ENCODE results near the gene VPS54.

VPS54 gene

GRCh38 chr2:63882395-63883105, 136.7 kb downstream of the VPS54 start:
- H3K4me1 ChIP-seq (ENCODE audit: control insufficient read depth, insufficient read depth, low read length) = no peaks in the 10 kb centered on the region
- peaks cover 9% of the 10 kb centered on the region for H3K36me3 ChIP-seq (ENCODE audit: control insufficient read depth, insufficient read depth, low read length)
- H3K9ac ChIP-seq (ENCODE audit: low read length) = no peak overlapping the region
- no peak overlapping the region for H3K4me3 ChIP-seq (ENCODE audit: low read length)
- H3K27ac ChIP-seq (ENCODE audit: low read depth, low read length) = no peak overlapping the region
- H3K27me3 ChIP-seq (ENCODE audit: control insufficient read depth, insufficient read depth, low read length) = no peaks in the 10 kb centered on the region

DNA sequence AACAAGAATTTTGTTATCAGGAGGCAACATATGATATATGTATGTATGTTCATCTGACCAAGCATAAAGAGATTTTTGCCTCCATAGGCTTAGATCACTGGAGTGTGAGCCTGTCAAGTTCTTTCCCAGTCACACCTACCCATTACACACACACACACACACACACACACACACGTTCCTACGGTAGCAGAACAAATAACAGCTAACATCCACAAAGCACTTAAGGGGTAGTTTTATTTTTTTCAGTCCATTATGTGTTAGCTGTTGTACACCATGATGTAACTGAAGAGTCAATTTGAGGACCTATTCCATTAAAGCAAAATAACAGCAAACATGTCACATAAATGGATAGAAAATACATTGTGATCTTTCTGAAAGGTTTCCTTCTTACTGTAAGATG, 138.0 kb downstream of the VPS54 start:
- peaks cover 3% of the 10 kb centered on the region for H3K36me3 ChIP-seq (ENCODE audit: control insufficient read depth, insufficient read depth, low read length)
- no peaks in the 10 kb centered on the region for H3K4me1 ChIP-seq (ENCODE audit: control insufficient read depth, insufficient read depth, low read length)

GRCh38 chr2:63880625-63881024, 138.6 kb downstream of the VPS54 start:
- H3K9ac ChIP-seq (ENCODE audit: low read length) = no peak overlapping the region
- H3K4me1 ChIP-seq (ENCODE audit: control insufficient read depth, insufficient read depth, low read length) = no peaks in the 10 kb centered on the region
- no peaks in the 10 kb centered on the region for H3K27me3 ChIP-seq (ENCODE audit: control insufficient read depth, insufficient read depth, low read length)
- H3K27ac ChIP-seq (ENCODE audit: low read depth, low read length) = no peak overlapping the region
- peaks cover 2% of the 10 kb centered on the region for H3K36me3 ChIP-seq (ENCODE audit: control insufficient read depth, insufficient read depth, low read length)
- no peak overlapping the region for H3K4me3 ChIP-seq (ENCODE audit: low read length)

More for the DNA sequence above, 138.0 kb downstream of the VPS54 start:
- no peak overlapping the region for H3K27ac ChIP-seq (ENCODE audit: low read depth, low read length)
- H3K4me3 ChIP-seq (ENCODE audit: low read length) = no peak overlapping the region
- H3K27me3 ChIP-seq (ENCODE audit: control insufficient read depth, insufficient read depth, low read length) = no peaks in the 10 kb centered on the region
- H3K9ac ChIP-seq (ENCODE audit: low read length) = no peak overlapping the region

DNA sequence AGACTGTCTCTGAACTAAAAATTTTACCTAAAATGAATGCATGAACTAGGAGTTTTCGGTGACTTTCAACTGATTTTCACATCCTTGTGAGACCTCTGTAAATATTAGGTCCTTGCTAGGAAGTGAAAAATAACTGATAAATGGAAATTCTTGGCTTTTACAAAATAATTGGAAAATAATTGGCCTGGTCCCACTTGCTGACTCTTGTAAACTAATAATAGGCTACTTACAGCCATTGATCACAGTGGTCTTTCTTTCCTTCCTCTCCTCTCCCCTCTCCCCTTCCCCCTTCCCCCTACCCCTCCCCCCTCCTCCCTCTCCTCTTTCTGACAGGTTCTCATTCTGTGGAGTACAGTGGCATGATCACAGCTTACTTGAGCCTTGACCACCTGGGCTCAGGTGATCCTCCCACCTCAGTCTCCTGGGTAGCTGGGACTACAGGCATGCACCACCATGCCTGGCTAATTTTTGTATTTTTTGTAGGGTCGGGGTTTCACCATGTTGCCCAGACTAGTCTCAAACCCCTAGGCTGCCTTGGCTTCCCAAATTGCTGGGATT, 139.3 kb downstream of the VPS54 start:
- H3K27ac ChIP-seq (ENCODE audit: low read depth, low read length) = no peak overlapping the region
- H3K4me3 ChIP-seq (ENCODE audit: low read length) = no peak overlapping the region
- H3K4me1 ChIP-seq (ENCODE audit: control insufficient read depth, insufficient read depth, low read length) = no peaks in the 10 kb centered on the region
- H3K36me3 ChIP-seq (ENCODE audit: control insufficient read depth, insufficient read depth, low read length) = no peaks in the 10 kb centered on the region
- H3K27me3 ChIP-seq (ENCODE audit: control insufficient read depth, insufficient read depth, low read length) = no peaks in the 10 kb centered on the region
- no peak overlapping the region for H3K9ac ChIP-seq (ENCODE audit: low read length)

DNA sequence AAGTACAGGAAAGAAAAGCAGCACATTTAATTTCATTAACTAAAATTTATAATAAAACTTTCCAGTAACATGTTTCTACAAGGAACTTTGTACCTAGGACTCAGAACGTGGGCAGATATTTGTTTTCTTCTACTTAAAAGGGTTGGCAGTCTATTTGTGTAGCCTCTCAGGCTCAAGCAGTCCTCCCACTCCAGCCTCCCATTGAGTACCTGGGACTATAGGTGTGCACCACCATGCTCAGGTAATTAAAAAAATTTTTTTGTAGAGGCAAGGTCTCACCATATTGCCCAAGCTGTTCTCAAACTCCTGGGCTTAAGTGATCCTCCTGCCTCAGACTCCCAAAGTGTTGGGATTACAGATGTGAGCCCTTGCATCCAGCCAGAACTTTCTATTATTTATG, 140.7 kb downstream of the VPS54 start:
- no peaks in the 10 kb centered on the region for H3K36me3 ChIP-seq (ENCODE audit: control insufficient read depth, insufficient read depth, low read length)
- no peaks in the 10 kb centered on the region for H3K4me1 ChIP-seq (ENCODE audit: control insufficient read depth, insufficient read depth, low read length)
- H3K9ac ChIP-seq (ENCODE audit: low read length) = no peak overlapping the region
- no peak overlapping the region for H3K4me3 ChIP-seq (ENCODE audit: low read length)
- H3K27ac ChIP-seq (ENCODE audit: low read depth, low read length) = no peak overlapping the region
- no peaks in the 10 kb centered on the region for H3K27me3 ChIP-seq (ENCODE audit: control insufficient read depth, insufficient read depth, low read length)

DNA sequence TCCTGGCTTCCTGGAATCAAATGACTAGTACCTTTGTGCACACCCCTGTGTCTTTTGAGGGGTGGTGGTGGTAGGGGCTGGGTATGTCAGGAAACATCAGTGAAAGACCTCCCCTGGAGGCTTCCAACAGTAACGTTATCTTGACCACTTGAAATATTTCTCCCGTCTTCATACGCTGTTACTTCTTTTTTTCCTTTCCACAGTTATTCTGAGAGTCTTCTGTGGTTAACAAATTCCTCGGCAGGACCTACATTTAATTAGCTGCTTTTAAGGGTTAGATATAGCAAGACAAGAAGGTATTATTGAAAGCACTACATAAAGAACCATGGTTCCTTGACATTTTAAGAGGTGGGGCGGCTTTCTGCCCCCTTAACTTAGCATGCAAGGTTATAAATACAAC, 142.9 kb downstream of the VPS54 start:
- Histone ChIP-seq H3K4me3 (ENCODE audit: low read length) (no peak overlapping the region), H3K27me3 (ENCODE audit: control insufficient read depth, insufficient read depth, low read length) (no peaks in the 10 kb centered on the region), H3K27ac (ENCODE audit: low read depth, low read length) (no peak overlapping the region), H3K36me3 (ENCODE audit: control insufficient read depth, insufficient read depth, low read length) (no peaks in the 10 kb centered on the region), H3K9ac (ENCODE audit: low read length) (no peak overlapping the region), H3K4me1 (ENCODE audit: control insufficient read depth, insufficient read depth, low read length) (no peaks in the 10 kb centered on the region)

- Histone ChIP-seq H3K27ac (ENCODE audit: low read depth, low read length) (no peak overlapping the region), H3K27me3 (ENCODE audit: control insufficient read depth, insufficient read depth, low read length) (no peaks in the 10 kb centered on the region), H3K4me3 (ENCODE audit: low read length) (no peak overlapping the region), H3K36me3 (ENCODE audit: control insufficient read depth, insufficient read depth, low read length) (no peaks in the 10 kb centered on the region), H3K9ac (ENCODE audit: low read length) (no peak overlapping the region), H3K4me1 (ENCODE audit: control insufficient read depth, insufficient read depth, low read length) (no peaks in the 10 kb centered on the region)
These were observed 143.5 kb downstream of the VPS54 start for GRCh38 chr2:63875559-63876245.

- no peaks in the 10 kb centered on the region for H3K4me1 ChIP-seq (ENCODE audit: control insufficient read depth, insufficient read depth, low read length)
These were observed 144.1 kb downstream of the VPS54 start for GRCh38 chr2:63875131-63875527.

GRCh38 chr2:63874204-63875130, 144.8 kb downstream of the VPS54 start:
- H3K36me3 ChIP-seq (ENCODE audit: control insufficient read depth, insufficient read depth, low read length) = no peaks in the 10 kb centered on the region
- no peaks in the 10 kb centered on the region for H3K27me3 ChIP-seq (ENCODE audit: control insufficient read depth, insufficient read depth, low read length)
- no peaks in the 10 kb centered on the region for H3K4me1 ChIP-seq (ENCODE audit: control insufficient read depth, insufficient read depth, low read length)
- H3K9ac ChIP-seq (ENCODE audit: low read length) = no peak overlapping the region
- H3K4me3 ChIP-seq (ENCODE audit: low read length) = no peak overlapping the region
- no peak overlapping the region for H3K27ac ChIP-seq (ENCODE audit: low read depth, low read length)

More at GRCh38 chr2:63875131-63875527, 144.1 kb downstream of the VPS54 start:
- Histone ChIP-seq H3K4me3 (ENCODE audit: low read length) (no peak overlapping the region), H3K9ac (ENCODE audit: low read length) (no peak overlapping the region), H3K27me3 (ENCODE audit: control insufficient read depth, insufficient read depth, low read length) (no peaks in the 10 kb centered on the region), H3K27ac (ENCODE audit: low read depth, low read length) (no peak overlapping the region), H3K36me3 (ENCODE audit: control insufficient read depth, insufficient read depth, low read length) (no peaks in the 10 kb centered on the region)

GRCh38 chr2:63872571-63873328, 146.5 kb downstream of the VPS54 start:
- no peak overlapping the region for H3K27ac ChIP-seq (ENCODE audit: low read depth, low read length)
- H3K4me1 ChIP-seq (ENCODE audit: control insufficient read depth, insufficient read depth, low read length) = no peaks in the 10 kb centered on the region
- no peak overlapping the region for H3K4me3 ChIP-seq (ENCODE audit: low read length)
- no peak overlapping the region for H3K9ac ChIP-seq (ENCODE audit: low read length)
- no peaks in the 10 kb centered on the region for H3K27me3 ChIP-seq (ENCODE audit: control insufficient read depth, insufficient read depth, low read length)
- H3K36me3 ChIP-seq (ENCODE audit: control insufficient read depth, insufficient read depth, low read length) = no peaks in the 10 kb centered on the region

GRCh38 chr2:63871864-63872263, 147.4 kb downstream of the VPS54 start:
- Histone ChIP-seq H3K36me3 (ENCODE audit: control insufficient read depth, insufficient read depth, low read length) (no peaks in the 10 kb centered on the region), H3K27ac (ENCODE audit: low read depth, low read length) (no peak overlapping the region), H3K9ac (ENCODE audit: low read length) (no peak overlapping the region), H3K4me3 (ENCODE audit: low read length) (no peak overlapping the region), H3K27me3 (ENCODE audit: control insufficient read depth, insufficient read depth, low read length) (no peaks in the 10 kb centered on the region), H3K4me1 (ENCODE audit: control insufficient read depth, insufficient read depth, low read length) (no peaks in the 10 kb centered on the region)

Data from rectal smooth muscle tissue (tissue), 1 donor.